ENCODE results near the gene CTTNBP2.

CTTNBP2 gene

DNA sequence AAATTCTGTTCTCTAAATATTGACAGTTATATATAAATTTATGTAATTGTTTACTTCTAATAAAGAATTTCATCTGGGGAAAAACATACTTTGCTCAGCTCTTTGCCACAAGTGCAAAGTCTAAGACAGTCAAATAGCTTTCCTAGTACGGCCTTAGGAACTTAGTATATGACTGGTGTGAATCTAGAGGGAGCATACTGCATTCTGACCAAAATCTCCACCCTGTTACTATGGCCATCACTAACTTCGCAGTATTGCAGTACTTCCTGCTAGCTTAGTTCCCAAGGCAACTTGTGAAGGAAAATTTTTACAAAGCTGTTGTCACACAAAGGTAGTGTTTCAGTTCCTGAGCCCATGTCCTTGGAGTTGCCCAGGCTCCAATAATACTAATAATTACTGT is 211.9 kb downstream of the CTTNBP2 start:
- DNase-seq (ENCODE audit: insufficient read length, low spot score), result no peak
- no peak for FAIRE-seq
